Measurements from ENCODE around the gene ATP9A. TPM values are rescaled to one million over a fixed set of nuclear protein-coding genes. Genes with fewer than 3 reads are reported as not detected.
"Not testable (repeated sequence)": the region's sequence is repeated elsewhere in the genome, so short reads cannot be mapped to it uniquely, and the experiment has no call there.

Gene ATP9A
- total RNA-seq, 6 experiments from 2014 or later, result 21.4 to 34.0 (median 22.8) TPM

DNA sequence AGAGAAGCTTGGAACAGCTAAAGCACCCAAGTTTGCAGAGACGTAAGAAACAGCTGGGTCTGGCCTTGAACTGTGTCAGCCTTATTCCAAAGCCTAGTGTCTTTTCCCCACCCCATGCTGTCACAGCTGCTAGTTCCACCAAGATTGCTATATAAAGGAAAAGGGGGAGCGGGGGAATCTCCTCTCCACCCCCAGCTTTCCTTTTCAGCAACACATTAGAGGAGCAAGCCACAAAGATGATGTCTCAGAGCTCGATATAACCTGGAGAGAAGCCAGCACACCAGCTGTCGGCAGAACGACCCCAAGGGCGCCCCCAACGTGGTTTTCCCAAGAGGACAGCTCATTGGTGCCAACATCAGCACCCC lies 36.5 kb downstream of the ATP9A start:
- Mint-ChIP-seq H3K4me1 (ENCODE audit: low read depth) (peaks cover 18% of the 10 kb centered on the region), H3K36me3 (ENCODE audit: low read depth) (no peaks in the 10 kb centered on the region), H3K27me3 (ENCODE audit: insufficient read depth) (peaks cover 2% of the 10 kb centered on the region; the same call in 1 of the 2 replicates), H3K4me3 (peak overlapping the region; percentile 32; the same call in 1 of the 2 replicates), H3K27ac (no peak overlapping the region), H3K9me3 (no peaks in the 10 kb centered on the region)
- TF ChIP-seq, protein P1, sequence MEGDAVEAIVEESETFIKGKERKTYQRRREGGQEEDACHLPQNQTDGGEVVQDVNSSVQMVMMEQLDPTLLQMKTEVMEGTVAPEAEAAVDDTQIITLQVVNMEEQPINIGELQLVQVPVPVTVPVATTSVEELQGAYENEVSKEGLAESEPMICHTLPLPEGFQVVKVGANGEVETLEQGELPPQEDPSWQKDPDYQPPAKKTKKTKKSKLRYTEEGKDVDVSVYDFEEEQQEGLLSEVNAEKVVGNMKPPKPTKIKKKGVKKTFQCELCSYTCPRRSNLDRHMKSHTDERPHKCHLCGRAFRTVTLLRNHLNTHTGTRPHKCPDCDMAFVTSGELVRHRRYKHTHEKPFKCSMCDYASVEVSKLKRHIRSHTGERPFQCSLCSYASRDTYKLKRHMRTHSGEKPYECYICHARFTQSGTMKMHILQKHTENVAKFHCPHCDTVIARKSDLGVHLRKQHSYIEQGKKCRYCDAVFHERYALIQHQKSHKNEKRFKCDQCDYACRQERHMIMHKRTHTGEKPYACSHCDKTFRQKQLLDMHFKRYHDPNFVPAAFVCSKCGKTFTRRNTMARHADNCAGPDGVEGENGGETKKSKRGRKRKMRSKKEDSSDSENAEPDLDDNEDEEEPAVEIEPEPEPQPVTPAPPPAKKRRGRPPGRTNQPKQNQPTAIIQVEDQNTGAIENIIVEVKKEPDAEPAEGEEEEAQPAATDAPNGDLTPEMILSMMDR (IDR thresholded peaks at IDR 0.05), result no peak
- no peak for DNase-seq

DNA sequence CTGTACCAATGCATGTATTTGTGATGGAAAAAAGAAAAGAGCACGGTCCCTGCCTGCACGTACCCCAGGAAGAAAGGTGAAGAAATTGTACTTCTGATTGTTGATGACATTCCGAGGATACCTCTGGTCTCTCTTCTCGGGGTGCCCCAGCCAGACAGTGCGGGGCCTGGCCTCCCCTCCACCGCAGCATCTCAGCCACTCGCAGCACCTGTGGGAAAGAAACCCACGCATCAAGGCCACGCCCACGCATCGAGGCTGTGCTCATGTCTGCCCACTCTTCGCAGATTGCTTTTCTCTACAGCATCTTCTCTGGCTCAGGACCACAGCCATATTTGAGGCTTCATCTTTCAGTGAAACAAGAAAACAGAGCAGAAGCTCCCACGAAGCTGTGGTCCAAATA lies 38.4 kb downstream of the ATP9A start:
- Mint-ChIP-seq H3K27me3 (ENCODE audit: insufficient read depth) (no peaks in the 10 kb centered on the region), H3K36me3 (ENCODE audit: low read depth) (no peaks in the 10 kb centered on the region), H3K27ac (no peak overlapping the region), H3K4me3 (no peak overlapping the region), H3K4me1 (ENCODE audit: low read depth) (peaks cover 14% of the 10 kb centered on the region), H3K9me3 (no peaks in the 10 kb centered on the region)
- DNase-seq, result no peak
- TF ChIP-seq, protein P1 (IDR thresholded peaks at IDR 0.05), result no peak

DNA sequence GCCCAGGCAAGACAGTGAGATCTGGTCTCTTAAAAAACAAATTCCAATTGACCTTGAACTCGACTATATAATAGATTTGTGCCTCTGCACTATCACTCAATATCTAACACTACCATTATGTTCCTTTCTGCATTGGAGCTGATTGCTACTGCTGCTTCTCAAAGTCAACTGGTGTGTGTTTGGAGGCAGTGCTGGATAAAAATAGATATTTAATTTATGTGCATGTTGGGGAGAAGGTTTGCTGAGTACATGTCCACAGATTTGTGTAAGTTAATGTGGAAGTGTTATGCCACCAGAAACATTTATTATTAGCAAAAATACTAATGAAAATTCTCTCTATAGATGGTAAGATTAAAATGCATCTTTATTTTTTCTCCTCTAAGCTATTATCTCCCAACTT lies 39.5 kb downstream of the ATP9A start:
- TF ChIP-seq, protein P1 (IDR thresholded peaks at IDR 0.05), result no peak
- H3K4me1 Mint-ChIP-seq (ENCODE audit: low read depth), result peaks cover 14% of the 10 kb centered on the region
- H3K36me3 Mint-ChIP-seq (ENCODE audit: low read depth), result no peaks in the 10 kb centered on the region
- no peak overlapping the region for H3K27ac Mint-ChIP-seq
- DNase-seq, result no peak
- H3K9me3 Mint-ChIP-seq, result no peaks in the 10 kb centered on the region
- H3K27me3 Mint-ChIP-seq (ENCODE audit: insufficient read depth), result no peaks in the 10 kb centered on the region
- no peak overlapping the region for H3K4me3 Mint-ChIP-seq

DNA sequence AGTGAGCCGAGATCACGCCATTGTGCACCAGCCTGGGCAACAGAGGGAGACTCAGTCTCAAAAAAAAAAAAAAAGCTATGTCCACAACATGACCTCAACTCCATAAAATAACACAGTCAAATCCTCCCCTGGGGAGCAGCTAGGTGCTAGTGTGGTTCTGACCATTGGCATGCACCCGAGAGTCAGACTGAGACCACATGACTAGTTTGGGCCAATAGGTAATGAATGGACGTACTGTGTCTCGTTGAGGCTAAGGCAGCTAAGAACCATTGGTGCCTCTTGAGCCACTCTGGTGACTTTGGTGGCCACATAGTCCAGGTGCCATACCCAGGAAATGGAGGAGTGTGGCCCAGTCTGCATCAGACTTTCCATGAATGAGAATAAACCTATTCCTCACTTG lies 40.3 kb downstream of the ATP9A start:
- peaks cover 14% of the 10 kb centered on the region for H3K4me1 Mint-ChIP-seq (ENCODE audit: low read depth)
- H3K27ac Mint-ChIP-seq, result no peak overlapping the region
- DNase-seq, result no peak
- no peaks in the 10 kb centered on the region for H3K36me3 Mint-ChIP-seq (ENCODE audit: low read depth)
- no peaks in the 10 kb centered on the region for H3K9me3 Mint-ChIP-seq
- no peaks in the 10 kb centered on the region for H3K27me3 Mint-ChIP-seq (ENCODE audit: insufficient read depth)
- no peak overlapping the region for H3K4me3 Mint-ChIP-seq
- TF ChIP-seq, protein P1 (IDR thresholded peaks at IDR 0.05), result no peak

DNA sequence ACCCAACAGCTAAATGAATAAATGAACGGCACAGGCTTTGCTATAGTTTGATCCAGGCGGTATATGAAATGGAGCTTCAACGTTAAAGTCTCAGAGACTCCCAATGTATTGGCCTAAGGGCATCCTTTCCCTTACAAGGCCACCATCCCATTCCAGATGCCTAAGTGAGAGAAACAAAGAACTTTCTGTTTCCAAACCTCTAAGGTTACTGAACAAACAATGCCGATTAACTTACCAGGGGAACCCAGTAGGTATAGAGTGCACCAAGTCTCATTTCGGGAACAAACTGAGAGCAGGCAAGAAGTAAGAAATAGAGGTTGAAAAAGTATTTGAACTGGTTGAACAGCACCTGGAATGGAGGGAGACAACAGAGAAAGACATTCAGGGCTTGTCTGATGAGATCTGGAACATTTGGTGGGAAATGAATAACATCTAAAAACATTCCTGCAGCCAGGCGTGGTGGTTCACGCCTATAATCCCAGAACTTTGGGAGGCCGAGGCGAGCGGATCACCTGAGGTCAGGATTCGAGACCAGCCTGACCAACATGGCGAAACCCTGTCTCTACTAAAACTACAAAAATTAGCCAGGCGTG lies 42.5 kb downstream of the ATP9A start:
- no peak overlapping the region for H3K27ac Mint-ChIP-seq
- no peak overlapping the region for H3K4me3 Mint-ChIP-seq
- no peaks in the 10 kb centered on the region for H3K27me3 Mint-ChIP-seq (ENCODE audit: insufficient read depth)
- TF ChIP-seq, protein P1 (IDR thresholded peaks at IDR 0.05), result no peak
- no peaks in the 10 kb centered on the region for H3K9me3 Mint-ChIP-seq
- DNase-seq, result no peak
- H3K36me3 Mint-ChIP-seq (ENCODE audit: low read depth), result no peaks in the 10 kb centered on the region
- H3K4me1 Mint-ChIP-seq (ENCODE audit: low read depth), result no peaks in the 10 kb centered on the region

DNA sequence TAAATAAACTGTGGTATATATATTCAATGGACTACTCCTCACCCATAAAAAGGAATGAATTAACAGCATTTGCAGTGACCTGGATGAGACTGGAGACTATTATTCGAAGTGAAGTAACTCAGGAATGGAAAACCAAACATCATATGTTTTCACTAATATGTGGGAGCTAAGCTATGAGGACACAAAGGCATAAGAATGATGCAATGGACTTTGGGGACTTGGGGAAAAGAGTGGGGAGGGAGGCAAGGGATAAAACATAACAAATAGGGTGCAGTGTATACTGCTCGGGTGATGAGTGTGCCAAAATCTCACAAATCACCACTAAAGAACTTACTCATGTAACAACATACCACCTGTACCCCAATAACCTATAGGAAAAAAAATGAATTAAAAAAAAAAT lies 45.2 kb downstream of the ATP9A start:
- not testable (repeated sequence) for H3K27me3 Mint-ChIP-seq (ENCODE audit: insufficient read depth); H3K36me3 Mint-ChIP-seq (ENCODE audit: low read depth); DNase-seq; H3K4me1 Mint-ChIP-seq (ENCODE audit: low read depth); H3K9me3 Mint-ChIP-seq; H3K27ac Mint-ChIP-seq; H3K4me3 Mint-ChIP-seq

DNA sequence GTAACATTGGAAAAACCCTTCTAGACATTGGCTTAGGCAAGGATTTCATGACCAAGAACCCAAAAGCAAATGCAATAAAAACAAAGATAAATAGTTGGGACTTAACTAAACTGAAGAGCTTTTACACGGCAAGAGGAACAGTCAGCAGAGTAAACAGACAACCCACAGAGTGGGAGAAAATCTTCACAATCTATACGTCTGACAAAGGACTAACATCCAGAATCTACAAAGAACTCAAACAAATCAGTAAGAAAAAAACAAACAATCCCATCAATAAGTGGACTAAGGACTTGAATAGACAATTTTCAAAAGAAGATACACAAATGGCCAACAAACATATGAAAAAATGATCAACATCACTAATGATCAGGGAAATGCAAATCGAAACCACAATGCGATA lies 45.9 kb downstream of the ATP9A start:
- H3K36me3 Mint-ChIP-seq (ENCODE audit: low read depth); H3K4me3 Mint-ChIP-seq; H3K4me1 Mint-ChIP-seq (ENCODE audit: low read depth); H3K27ac Mint-ChIP-seq; DNase-seq; H3K27me3 Mint-ChIP-seq (ENCODE audit: insufficient read depth); H3K9me3 Mint-ChIP-seq: not testable (repeated sequence)

Measured in HFFc6 (cell line).